Activated CD4-positive, alpha-beta T cell treated with anti-CD3 and anti-CD28 coated beads for 4 hours (primary cell): ENCODE measurements around the gene CHST7.

ENCODE experiments used
- DNase-seq, 2 donors: peaks; one replicate each; pipeline ENCODE4 v3.0.0-alpha.2; 2020

The CHST7 gene

GRCh38 chrX:46610070-46610658 lies 36.6 kb downstream of the CHST7 start:
- no peak for DNase-seq

- no peak for DNase-seq
These were observed 38.2 kb downstream of the CHST7 start for GRCh38 chrX:46611658-46612362.

GRCh38 chrX:46617906-46618305 lies 44.3 kb downstream of the CHST7 start:
- DNase-seq: no peak

- DNase-seq: no peak
These were observed 45.4 kb downstream of the CHST7 start for GRCh38 chrX:46618947-46619346.

- no peak for DNase-seq
These were observed 46.9 kb downstream of the CHST7 start for GRCh38 chrX:46620505-46620904.

GRCh38 chrX:46621572-46621971 lies 48.0 kb downstream of the CHST7 start:
- DNase-seq: no peak

GRCh38 chrX:46624090-46624786 lies 50.7 kb downstream of the CHST7 start:
- DNase-seq: no peak

- no peak for DNase-seq
These were observed 53.0 kb downstream of the CHST7 start for GRCh38 chrX:46626566-46626965.

DNA sequence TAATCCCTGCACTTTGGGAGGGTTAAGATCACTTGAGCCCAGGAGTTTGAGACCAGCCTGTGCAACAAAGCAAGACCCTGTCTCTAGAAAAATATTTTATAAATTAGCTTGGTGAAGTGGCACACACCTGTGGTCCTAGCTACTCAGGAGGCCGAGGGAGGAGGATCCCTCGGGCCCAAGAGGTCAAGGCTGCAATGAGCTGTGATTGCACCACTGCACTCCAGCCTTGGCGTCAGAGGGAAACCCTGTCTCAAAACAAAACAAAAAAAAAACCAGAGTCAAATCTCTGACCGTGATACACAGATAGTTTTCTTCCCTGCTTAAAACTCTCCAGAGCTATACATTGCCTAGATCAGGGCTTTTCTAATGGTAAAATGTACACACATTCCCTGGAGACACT lies 53.5 kb downstream of the CHST7 start:
- no peak for DNase-seq

DNA sequence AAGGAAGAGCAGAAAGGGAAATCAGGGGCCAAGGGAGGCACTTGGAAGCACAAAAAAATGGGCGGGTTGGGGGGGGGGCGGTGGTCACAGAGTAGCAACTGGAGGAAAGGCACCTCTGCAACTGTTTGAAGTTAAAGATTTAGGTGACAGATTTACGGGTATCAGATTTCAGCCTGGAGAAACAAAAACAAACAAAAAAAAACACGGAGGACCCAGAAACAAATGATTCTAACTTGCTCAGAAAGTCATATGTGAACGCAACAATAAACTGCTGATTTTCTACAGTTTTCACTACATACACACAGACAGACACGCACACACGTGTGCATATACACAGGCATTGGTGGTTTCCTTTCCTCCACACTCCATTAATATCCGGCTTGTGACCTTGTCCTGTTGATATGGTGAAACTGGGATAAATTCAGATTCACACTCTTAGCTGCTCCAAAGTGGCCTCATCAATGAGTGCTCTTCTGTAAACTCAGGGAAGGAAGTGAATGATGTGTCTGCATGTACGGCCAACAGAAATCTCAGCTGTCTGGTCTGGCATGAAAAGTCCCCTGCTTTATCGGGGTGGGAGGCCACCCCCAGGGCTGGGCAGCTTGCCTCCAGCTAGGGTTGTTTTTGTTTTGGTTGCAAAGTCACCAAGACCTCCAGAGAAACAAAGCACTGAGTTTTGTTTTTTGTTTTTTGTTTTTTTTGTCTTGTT lies 54.3 kb downstream of the CHST7 start:
- no peak for DNase-seq

- DNase-seq: no peak
These were observed 55.2 kb downstream of the CHST7 start for GRCh38 chrX:46628460-46629371.

DNA sequence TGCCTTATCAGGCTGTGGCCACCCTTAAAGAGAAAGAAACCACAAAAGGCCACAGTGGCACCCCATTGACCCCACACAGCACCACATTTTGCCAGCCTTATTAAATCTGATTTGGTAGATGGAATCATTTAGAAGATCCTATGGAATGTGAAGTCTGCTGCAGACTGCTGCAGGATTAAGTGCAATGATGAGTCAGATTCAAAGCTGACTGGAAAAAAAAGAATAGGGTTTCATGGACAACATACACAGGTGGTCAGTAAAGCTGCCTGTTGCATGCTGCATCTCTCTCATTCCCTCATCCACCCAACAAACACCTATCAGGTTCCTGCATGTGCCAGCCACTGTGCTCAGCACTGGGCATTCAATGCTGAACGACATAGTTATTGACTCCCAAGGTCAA lies 56.6 kb downstream of the CHST7 start:
- no peak for DNase-seq

GRCh38 chrX:46634577-46634976 lies 61.0 kb downstream of the CHST7 start:
- DNase-seq: no peak

GRCh38 chrX:46635186-46635585 lies 61.6 kb downstream of the CHST7 start:
- no peak for DNase-seq

- no peak for DNase-seq
These were observed 62.7 kb downstream of the CHST7 start for GRCh38 chrX:46636223-46636622.

DNA sequence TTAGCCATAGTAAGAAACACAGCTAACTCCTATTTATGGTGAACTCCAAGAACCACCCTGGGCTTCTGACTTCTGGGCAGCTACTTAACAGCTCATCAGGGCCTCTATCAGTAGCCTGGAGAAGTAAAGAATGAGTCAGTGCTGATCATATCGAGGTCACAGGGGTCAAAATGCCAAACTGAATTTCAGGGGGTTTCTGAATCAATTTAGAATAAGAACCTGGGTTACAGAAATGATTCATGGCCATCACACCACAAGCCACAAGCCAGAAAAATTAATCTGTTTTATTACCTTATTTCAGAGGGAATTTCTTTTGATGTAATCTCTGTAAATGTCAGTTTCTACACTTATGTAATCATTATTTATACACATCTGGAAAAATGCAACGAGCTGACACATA lies 64.4 kb downstream of the CHST7 start:
- DNase-seq: no peak

DNA sequence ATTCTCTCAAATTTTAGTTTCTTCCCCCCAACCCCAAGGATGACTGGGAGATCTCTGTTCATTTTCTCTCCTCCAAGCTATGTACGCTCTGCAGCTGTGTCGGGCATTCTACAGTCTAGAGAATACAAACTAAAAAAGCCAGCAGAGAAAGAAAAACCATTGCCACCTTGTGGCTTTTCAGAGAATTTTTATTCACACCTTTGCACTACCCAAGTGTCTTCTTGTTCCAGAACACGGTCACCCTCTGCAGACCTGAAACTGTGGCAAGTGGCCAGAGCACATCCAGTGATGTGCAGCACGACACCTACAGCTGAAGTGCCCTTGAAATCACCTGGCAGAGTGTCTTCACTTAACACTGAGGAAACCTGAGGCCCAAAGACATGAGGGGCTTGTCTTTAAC lies 68.6 kb downstream of the CHST7 start:
- DNase-seq: no peak

- no peak for DNase-seq
These were observed 70.1 kb downstream of the CHST7 start for GRCh38 chrX:46643636-46644035.

DNA sequence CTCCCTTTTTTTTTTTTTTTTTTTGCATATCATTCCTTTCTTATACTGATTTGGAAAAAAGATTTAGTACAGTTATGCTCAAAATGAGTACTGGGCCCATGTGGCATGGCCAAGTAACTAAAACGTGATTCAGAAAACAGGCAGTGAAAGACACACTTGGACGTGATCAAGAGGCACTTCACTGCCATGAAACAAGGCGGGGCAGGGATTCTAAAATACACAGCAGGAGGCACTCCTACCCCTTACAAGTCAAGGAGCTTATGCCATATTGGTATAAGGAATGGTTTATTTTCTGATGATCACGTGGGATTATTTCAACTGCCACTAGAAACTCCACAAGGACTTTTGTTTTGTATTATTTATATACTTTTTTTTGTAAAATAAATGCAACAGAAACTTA lies 72.0 kb downstream of the CHST7 start:
- DNase-seq: no peak

- DNase-seq: no peak
These were observed 73.7 kb downstream of the CHST7 start for GRCh38 chrX:46647251-46647650.
